A549 (cell line): ENCODE measurements around the gene DNM3. TPM values are rescaled to one million over a fixed set of nuclear protein-coding genes. Genes with fewer than 3 reads are reported as not detected.
A peak's percentile ranks its signal among the peaks of the same experiment; 100 is the strongest.

Experiments used
- ATAC-seq, 2 experiments: fragments of 200-7000 bp in 1 of 2; fragments of >200 bp in 1 of 2; cut with Nextera tagmentation in 1 of 2; cut with Tn5 transposase in 1 of 2; 3 replicates each; pipeline versions ENCODE4 v1.8.0 to v1.9.1; 2018 to 2020; ENCODE audit warnings: mild to moderate bottlenecking in 1 of 2, moderate library complexity in 1 of 2
- CTCF ChIA-PET: fragments of 300-600 bp; sonication (Branson Sonifier 250); formaldehyde crosslinking; extraction: SDS; loops from one replicate; lab custom pipeline; 2021; ENCODE audit warnings: antibody characterized with exemption, inconsistent platforms; lab: Yijun Ruan, JAX
- POLR2A ChIA-PET: fragments of 350-600 bp; formaldehyde crosslinking; extraction: SDS; loops from one replicate; lab custom pipeline; 2021; ENCODE audit warnings: antibody characterized with exemption, inconsistent platforms; lab: Yijun Ruan, JAX
- DNase-seq, 2 experiments: peaks; one replicate each; pipeline versions ENCODE4 v3.0.0 to v3.0.0-alpha.2; 2011 to 2016; ENCODE audit warnings: low read depth in 1 of 2, low spot score in 1 of 2
- FAIRE-seq: peaks from 2 replicates; lab custom pipeline; 2011; peaks lifted over from hg19 to GRCh38; lab: Jason Lieb, UNC
- H3K27ac ChIP-seq, 2 experiments: fragments of >200 bp; sonication (Bioruptor Twin); formaldehyde crosslinking; 3 replicates each; pipeline ENCODE4 v1.5.1; 2016 to 2017
- H3K4me1 ChIP-seq: fragments of >200 bp; sonication (Bioruptor Twin); formaldehyde crosslinking; 3 replicates; pipeline ENCODE4 v1.6.1; 2016
- H3K4me2 ChIP-seq: fragments of >200 bp; sonication (Bioruptor Twin); formaldehyde crosslinking; 3 replicates; pipeline ENCODE4 v1.6.1; 2016
- H3K4me3 ChIP-seq: fragments of >200 bp; sonication (Bioruptor Twin); formaldehyde crosslinking; 3 replicates; pipeline ENCODE4 v1.5.1; 2016
- H3K9me3 ChIP-seq: fragments of >200 bp; sonication (Bioruptor Twin); formaldehyde crosslinking; 3 replicates; pipeline ENCODE4 v1.6.1; 2016
- BCL3 ChIP-seq: fragments of >200 bp; sonication (Bioruptor Twin); formaldehyde crosslinking; IDR thresholded peaks from 3 replicates; pipeline ENCODE4 v1.6.1; 2016
- BHLHE40 ChIP-seq: IDR thresholded peaks from 2 replicates; pipeline ENCODE4 v1.6.1; 2012; ENCODE audit warnings: low read depth, low read length, inconsistent platforms
- CBX2 ChIP-seq: fragments of 200-600 bp; sonication (generic); IDR thresholded peaks from 2 replicates; pipeline ENCODE4 v1.6.1; 2016; ENCODE audit warnings: low read depth, mild to moderate bottlenecking, borderline replicate concordance
- CBX8 ChIP-seq: fragments of 200-600 bp; sonication (generic); IDR thresholded peaks from 2 replicates; pipeline ENCODE4 v1.6.1; 2016
- CTCF ChIP-seq: fragments of >200 bp; sonication (Bioruptor Twin); formaldehyde crosslinking; IDR thresholded peaks from 3 replicates; pipeline ENCODE4 v1.5.1; 2016
- E2F6 ChIP-seq: IDR thresholded peaks from 2 replicates; pipeline ENCODE4 v1.6.1; 2012; ENCODE audit warnings: low read depth, borderline replicate concordance
- EHMT2 ChIP-seq: fragments of 200-600 bp; sonication (generic); IDR thresholded peaks from 2 replicates; pipeline ENCODE4 v1.6.1; 2016; ENCODE audit warnings: antibody characterized with exemption, low read depth, mild to moderate bottlenecking, moderate library complexity
- ELK1 ChIP-seq: fragments of 150-350 bp; IDR thresholded peaks from 2 replicates; pipeline ENCODE4 v1.6.1; 2014; ENCODE audit warnings: low read depth, mild to moderate bottlenecking, low read length
- EP300 ChIP-seq, 2 experiments: fragments of >200 bp; sonication (Bioruptor Twin); formaldehyde crosslinking; IDR thresholded peaks; 2 replicates in 1 of 2; 3 replicates in 1 of 2; pipeline ENCODE4 v1.6.1; 2016 to 2017
- FOSL2 ChIP-seq, 2 experiments: fragments of 450-650 bp in 1 of 2; fragments of >200 bp in 1 of 2; sonication (Bioruptor Twin) in 1 of 2; formaldehyde crosslinking; IDR thresholded peaks; 2 replicates each; pipeline versions ENCODE4 v1.5.0 to v1.6.1; 2016 to 2020; ENCODE audit warnings: mild to moderate bottlenecking in 1 of 2, moderate library complexity in 1 of 2
- FOXS1 ChIP-seq: fragments of 250-450 bp; sonication (Bioruptor Pico); IDR thresholded peaks from 2 replicates; pipeline ENCODE4 v1.5.0; 2020; ENCODE audit warnings: mild to moderate bottlenecking, moderate library complexity
- GATA3 ChIP-seq: IDR thresholded peaks from 2 replicates; pipeline ENCODE4 v1.6.1; 2012; ENCODE audit warnings: borderline replicate concordance
- HES2 ChIP-seq: fragments of >200 bp; sonication (Bioruptor Twin); formaldehyde crosslinking; IDR thresholded peaks from 2 replicates; pipeline ENCODE4 v1.6.1; 2016
- HOXB13 ChIP-seq: fragments of 250-450 bp; sonication (Bioruptor Pico); IDR thresholded peaks from 2 replicates; pipeline ENCODE4 v1.5.0; 2020; ENCODE audit warnings: low read depth, mild to moderate bottlenecking, moderate library complexity
- HOXB5 ChIP-seq: fragments of 250-450 bp; sonication (Bioruptor Pico); IDR thresholded peaks from 2 replicates; pipeline ENCODE4 v1.5.0; 2020; ENCODE audit warnings: mild to moderate bottlenecking, moderate library complexity
- JUN ChIP-seq, 2 experiments: fragments of >200 bp; sonication (Bioruptor Twin); formaldehyde crosslinking; IDR thresholded peaks; 2 replicates in 1 of 2; 3 replicates in 1 of 2; pipeline ENCODE4 v1.6.1; 2016 to 2017
- JUNB ChIP-seq: fragments of >200 bp; sonication (Bioruptor Twin); formaldehyde crosslinking; IDR thresholded peaks from 2 replicates; pipeline ENCODE4 v1.6.1; 2016
- KDM5A ChIP-seq: fragments of 200-600 bp; sonication (generic); IDR thresholded peaks from 2 replicates; pipeline ENCODE4 v1.6.1; 2016; ENCODE audit warnings: antibody characterized with exemption, mild to moderate bottlenecking
- MAFK ChIP-seq: fragments of 450-650 bp; IDR thresholded peaks from 2 replicates; pipeline ENCODE4 v1.6.1; 2014; ENCODE audit not compliant: partially characterized antibody
- MAZ ChIP-seq: fragments of 150-350 bp; IDR thresholded peaks from 2 replicates; pipeline ENCODE4 v1.6.1; 2014; ENCODE audit warnings: antibody characterized with exemption, low read depth, low read length, borderline replicate concordance
- NR3C1 ChIP-seq: fragments of >200 bp; sonication (Bioruptor Twin); formaldehyde crosslinking; IDR thresholded peaks from 3 replicates; pipeline ENCODE4 v1.6.1; 2017
- PHF8 ChIP-seq: fragments of 200-600 bp; sonication (generic); IDR thresholded peaks from 2 replicates; pipeline ENCODE4 v1.6.1; 2016; ENCODE audit warnings: low read depth, mild to moderate bottlenecking, antibody characterized with exemption, moderate library complexity, borderline replicate concordance
- RAD21 ChIP-seq, 2 experiments: fragments of >200 bp in 1 of 2; sonication (Bioruptor Twin) in 1 of 2; formaldehyde crosslinking in 1 of 2; IDR thresholded peaks in 1 of 2; conservative IDR thresholded peaks in 1 of 2; 2 replicates in 1 of 2; 3 replicates in 1 of 2; pipeline ENCODE4 v1.6.1; 2012 to 2018; ENCODE audit warnings: inconsistent platforms in 1 of 2
- RARB ChIP-seq: fragments of 250-450 bp; sonication (Bioruptor Pico); IDR thresholded peaks from 2 replicates; pipeline ENCODE4 v1.8.0; 2021; ENCODE audit warnings: mild to moderate bottlenecking, moderate library complexity
- SREBF2 ChIP-seq: fragments of 450-650 bp; IDR thresholded peaks from 2 replicates; pipeline ENCODE4 v1.6.1; 2014; ENCODE audit warnings: mild to moderate bottlenecking, moderate library complexity
- TFCP2L1 ChIP-seq: fragments of 250-450 bp; sonication (Bioruptor Pico); IDR thresholded peaks from 2 replicates; pipeline ENCODE4 v1.5.0; 2021; ENCODE audit warnings: mild to moderate bottlenecking
- ZSCAN20 ChIP-seq: fragments of 250-450 bp; sonication (Bioruptor Pico); IDR thresholded peaks from 2 replicates; pipeline ENCODE4 v1.8.0; 2022; ENCODE audit warnings: mild to moderate bottlenecking, moderate library complexity
- WGBS: methylation state at CpG from one replicate; pipeline ENCODE4 v1.1.6; 2017; ENCODE audit errors: missing lambda C conversion rate; 5-methylcytosine and 5-hydroxymethylcytosine counted together
- polyA plus RNA-seq, 4 experiments: library from polyadenylated mRNA; depleted of rRNA in 3 of 4; stranded (reverse); fragments of >200 nt; fragmentation: RNase III in 1 of 4; extraction: RNeasy Plus Mini Kit Qiagen cat#74134 plus additional on column Dnase treatment in 1 of 4; gene quantifications; 2 replicates in 3 of 4; 3 replicates in 1 of 4; pipeline ENCODE4 v1.2.3, GENCODE V29; 2011 to 2017

Gene DNM3
- polyA plus RNA-seq, 2 of the 4 experiments (the other 2 are of a cell fraction) = 0.57 to 1.5 TPM

GRCh38 chr1:172448995-172449584 lies 607.8 kb downstream of the DNM3 start:
- POLR2A ChIA-PET = interaction anchor here (4.2 kb wide), 1 partner anchor 83 kb away, joined by 36 read pairs; the partner anchor contains the start of gene SUCO
- H3K4me3 ChIP-seq = no peak overlapping the region
- peaks cover 70% of the 10 kb centered on the region for H3K4me1 ChIP-seq
- peak overlapping the region; percentile 77 to 90 for H3K27ac ChIP-seq
- DNase-seq = peak; percentile 36 to 85
- H3K9me3 ChIP-seq = no peaks in the 10 kb centered on the region
- no peak for TF ChIP-seq PHF8
- no peak for TF ChIP-seq RARB (CRISPR knock-in tag)
- TF ChIP-seq BCL3 = 0 out of 3 replicates have a peak, but pooled peaks have one; percentile 59
- no peak for TF ChIP-seq NR3C1
- peak in 1 of 2 experiments; percentile 31; a peak in 1 of 5 replicates for TF ChIP-seq JUN (IDR thresholded peaks at IDR 0.05)
- no peak for TF ChIP-seq HES2
- TF ChIP-seq CTCF = no peak
- TF ChIP-seq ZSCAN20 = no peak
- no peak for TF ChIP-seq ELK1
- no peak for TF ChIP-seq EHMT2
- no peak for TF ChIP-seq HOXB5 (CRISPR knock-in tag)
- TF ChIP-seq MAZ = no peak
- no peak for TF ChIP-seq CBX2
- no peak for TF ChIP-seq BHLHE40
- no peak for TF ChIP-seq KDM5A
- peak; percentile 39; the same call in 1 of the 2 replicates for TF ChIP-seq GATA3
- no peak for TF ChIP-seq FOXS1 (CRISPR knock-in tag)
- no peak for TF ChIP-seq E2F6
- TF ChIP-seq EP300 (IDR thresholded peaks at IDR 0.05) = no peak; a peak in 1 of 5 replicates
- no peak for TF ChIP-seq TFCP2L1
- no peak for TF ChIP-seq HOXB13 (CRISPR knock-in tag)
- TF ChIP-seq CBX8 = no peak
- TF ChIP-seq RAD21 (conservative IDR thresholded peaks at IDR 0.05 in 1 of 2, IDR thresholded peaks at IDR 0.05 in 1 of 2) = no peak
- TF ChIP-seq MAFK = peak; percentile 90
- TF ChIP-seq FOSL2 (IDR thresholded peaks at IDR 0.05) = 0 out of 2 replicates have a peak, but pooled peaks have one; percentile 56
- peak; percentile 67 for TF ChIP-seq FOSL2 (CRISPR knock-in tag; IDR thresholded peaks at IDR 0.05)
- TF ChIP-seq JUNB = peak; percentile 70
- no peak for TF ChIP-seq SREBF2
- TF ChIP-seq, all 56 proteins: peak for 6
- peak overlapping the region; percentile 64 for H3K4me2 ChIP-seq
- WGBS = under 1% methylated on average over 6 of the region's 6 CpGs
- ATAC-seq (peak; percentile 74 to 76), FAIRE-seq (no peak)
- CTCF ChIA-PET = interaction anchor here (0.6 to 7.1 kb wide), 14 partner anchors 9 to 447 kb away, joined by 3 to 62 read pairs (median 6); partner anchors contain the start of gene SUCO
